CD4-positive, CD25-positive, alpha-beta regulatory T cell (primary cell): ENCODE data around the gene C20orf202. TPM values are rescaled to one million over a fixed set of nuclear protein-coding genes. Genes with fewer than 3 reads are reported as not detected.
A peak's percentile ranks its signal among the peaks of the same experiment; 100 is the strongest.
"Not testable (repeated sequence)": the region's sequence is repeated elsewhere in the genome, so short reads cannot be mapped to it uniquely, and the experiment has no call there.

ENCODE experiments used
- ATAC-seq, 2 donors: fragments of 150-1000 bp; cut with Tn5 transposase; one replicate each; pipeline ENCODE4 v1.10.0; 2021; ENCODE audit warnings: low read depth in 2 of 2, moderate number of reproducible peaks in 2 of 2, moderate library complexity in 1 of 2
- DNase-seq, 3 donors: peaks; one replicate each; pipeline versions ENCODE4 v3.0.0 to v3.0.0-alpha.2; 2012 to 2022; ENCODE audit warnings: mixed read lengths in 1 of 3
- H3K27ac ChIP-seq: one replicate; pipeline ENCODE4 v1.7.0; 2013; ENCODE audit warnings: mild to moderate bottlenecking, low read length; ENCODE audit not compliant: insufficient read depth, poor library complexity, severe bottlenecking
- H3K27me3 ChIP-seq: one replicate; pipeline ENCODE4 v1.7.0; 2013; ENCODE audit warnings: low read length; ENCODE audit not compliant: control insufficient read depth, insufficient read depth
- H3K36me3 ChIP-seq: one replicate; pipeline ENCODE4 v1.7.0; 2013; ENCODE audit warnings: mild to moderate bottlenecking, low read length, moderate library complexity; ENCODE audit not compliant: control insufficient read depth, insufficient read depth
- H3K4me1 ChIP-seq: 2 replicates; pipeline ENCODE4 v1.7.0; 2013; ENCODE audit warnings: mild to moderate bottlenecking, low read length; ENCODE audit not compliant: insufficient read depth, control insufficient read depth, poor library complexity, severe bottlenecking
- H3K4me3 ChIP-seq: one replicate; pipeline ENCODE4 v1.7.0; 2013; ENCODE audit warnings: low read depth, mild to moderate bottlenecking, low read length, moderate library complexity
- H3K9me3 ChIP-seq, 2 experiments: 1 replicate in 1 of 2; 2 replicates in 1 of 2; pipeline ENCODE4 v1.7.0; 2013; ENCODE audit warnings: low read length in 2 of 2, mild to moderate bottlenecking in 1 of 2, moderate library complexity in 1 of 2; ENCODE audit not compliant: control insufficient read depth in 2 of 2
- H3K27ac Mint-ChIP-seq, 3 donors: one replicate each; pipeline ENCODE4 v1.8.0; 2020 to 2022; ENCODE audit warnings: mild to moderate bottlenecking in 3 of 3, mixed read lengths in 3 of 3, moderate library complexity in 2 of 3
- H3K27me3 Mint-ChIP-seq: one replicate; pipeline ENCODE4 v1.8.0; 2022; ENCODE audit warnings: mild to moderate bottlenecking, mixed read lengths
- H3K36me3 Mint-ChIP-seq: one replicate; pipeline ENCODE4 v1.8.0; 2020; ENCODE audit warnings: mixed read lengths
- H3K4me1 Mint-ChIP-seq, 4 donors: one replicate each; pipeline ENCODE4 v1.8.0; 2020 to 2022; ENCODE audit warnings: mixed read lengths in 4 of 4, mild to moderate bottlenecking in 1 of 4
- H3K4me3 Mint-ChIP-seq, 4 donors: one replicate each; pipeline ENCODE4 v1.8.0; 2020 to 2022; ENCODE audit warnings: mild to moderate bottlenecking in 4 of 4, mixed read lengths in 4 of 4, moderate library complexity in 3 of 4
- H3K9me3 Mint-ChIP-seq, 7 donors: one replicate each; pipeline ENCODE4 v1.8.0; 2020 to 2022; ENCODE audit warnings: mixed read lengths in 7 of 7, mild to moderate bottlenecking in 3 of 7, moderate library complexity in 2 of 7
- polyA plus RNA-seq, 4 donors: library from polyadenylated mRNA; unstranded; fragments of 300-500 nt; fragmentation: Illumina TruSeq; gene quantifications; one replicate each; pipeline ENCODE4 v1.2.3, GENCODE V29; 2021
- total RNA-seq: library from RNA; stranded (reverse); gene quantifications from one replicate; pipeline ENCODE4 v1.2.3, GENCODE V29; 2022

Gene C20orf202
- total and polyA plus RNA-seq, 5 donors from 2014 or later: 0.39 TPM; not detected in 4

GRCh38 chr20:1242099-1242498 is 38.8 kb downstream of the C20orf202 start:
- peaks cover 0 to 4% (median 0%) of the 10 kb centered on the region in 7 donors for H3K9me3 Mint-ChIP-seq

GRCh38 chr20:1242530-1242929 is 39.3 kb downstream of the C20orf202 start:
- Histone ChIP-seq H3K27me3 (peaks cover 42% of the 10 kb centered on the region), H3K4me1 (no peaks in the 10 kb centered on the region), H3K36me3 (no peaks in the 10 kb centered on the region), H3K27ac (no peak overlapping the region), H3K9me3 (no peaks in the 10 kb centered on the region), H3K4me3 (no peak overlapping the region)
- no peak for DNase-seq
- Mint-ChIP-seq H3K27ac (no peak overlapping the region), H3K27me3 (peaks cover 57% of the 10 kb centered on the region), H3K4me1 (no peaks in the 10 kb centered on the region), H3K9me3 (peaks cover 0 to 4% (median 0%) of the 10 kb centered on the region in 7 donors), H3K4me3 (no peak overlapping the region), H3K36me3 (no peaks in the 10 kb centered on the region)
- ATAC-seq: no peak

More at GRCh38 chr20:1242099-1242498, 38.8 kb downstream of the C20orf202 start:
- H3K4me1 ChIP-seq: no peaks in the 10 kb centered on the region
- no peaks in the 10 kb centered on the region for H3K9me3 ChIP-seq
- ATAC-seq (no peak), DNase-seq (no peak)
- no peak overlapping the region for H3K27ac ChIP-seq
- H3K4me3 ChIP-seq: no peak overlapping the region
- no peak overlapping the region for H3K27ac Mint-ChIP-seq
- H3K4me1 Mint-ChIP-seq: no peaks in the 10 kb centered on the region
- H3K27me3 ChIP-seq: peaks cover 42% of the 10 kb centered on the region
- no peaks in the 10 kb centered on the region for H3K36me3 ChIP-seq
- no peak overlapping the region for H3K4me3 Mint-ChIP-seq
- H3K36me3 Mint-ChIP-seq: no peaks in the 10 kb centered on the region
- peaks cover 55% of the 10 kb centered on the region for H3K27me3 Mint-ChIP-seq

- Histone ChIP-seq H3K27ac (no peak overlapping the region), H3K9me3 (no peaks in the 10 kb centered on the region), H3K27me3 (peaks cover 39% of the 10 kb centered on the region), H3K36me3 (no peaks in the 10 kb centered on the region), H3K4me3 (no peak overlapping the region), H3K4me1 (no peaks in the 10 kb centered on the region)
- no peak for DNase-seq
- Mint-ChIP-seq H3K4me1 (no peaks in the 10 kb centered on the region), H3K27ac (no peak overlapping the region), H3K36me3 (no peaks in the 10 kb centered on the region), H3K4me3 (no peak overlapping the region), H3K9me3 (peaks cover 0 to 4% (median 0%) of the 10 kb centered on the region in 7 donors), H3K27me3 (peaks cover 49% of the 10 kb centered on the region)
- no peak for ATAC-seq
Measured at GRCh38 chr20:1245578-1245977, 42.3 kb downstream of the C20orf202 start.

- Histone ChIP-seq H3K4me1 (no peaks in the 10 kb centered on the region), H3K4me3 (no peak overlapping the region), H3K9me3 (no peaks in the 10 kb centered on the region), H3K27me3 (peaks cover 24% of the 10 kb centered on the region), H3K36me3 (no peaks in the 10 kb centered on the region), H3K27ac (no peak overlapping the region)
- Mint-ChIP-seq H3K27me3 (peaks cover 47% of the 10 kb centered on the region), H3K4me1 (peaks cover 0 to 6% (median 3%) of the 10 kb centered on the region in 4 donors), H3K36me3 (no peaks in the 10 kb centered on the region), H3K27ac (no peak overlapping the region), H3K4me3 (no peak overlapping the region), H3K9me3 (peaks cover 0 to 4% (median 2%) of the 10 kb centered on the region in 7 donors)
- ATAC-seq: no peak
- DNase-seq: no peak
Measured at GRCh38 chr20:1247689-1248088, 44.4 kb downstream of the C20orf202 start.

- not testable (repeated sequence) for H3K9me3 Mint-ChIP-seq, H3K4me3 ChIP-seq, H3K36me3 Mint-ChIP-seq, H3K27ac ChIP-seq, H3K36me3 ChIP-seq, DNase-seq, H3K4me1 ChIP-seq, H3K4me3 Mint-ChIP-seq, ATAC-seq, H3K4me1 Mint-ChIP-seq, H3K9me3 ChIP-seq, H3K27ac Mint-ChIP-seq
- peaks cover 25% of the 10 kb centered on the region for H3K27me3 ChIP-seq
- peaks cover 47% of the 10 kb centered on the region for H3K27me3 Mint-ChIP-seq
Measured at GRCh38 chr20:1250282-1250681, 47.0 kb downstream of the C20orf202 start.

GRCh38 chr20:1252416-1252815 is 49.2 kb downstream of the C20orf202 start:
- no peaks in the 10 kb centered on the region for H3K36me3 ChIP-seq
- Mint-ChIP-seq H3K4me3 (no peak overlapping the region), H3K27me3 (peaks cover 49% of the 10 kb centered on the region), H3K36me3 (no peaks in the 10 kb centered on the region), H3K4me1 (peaks cover 0 to 6% (median 4%) of the 10 kb centered on the region in 4 donors), H3K27ac (no peak overlapping the region), H3K9me3 (peaks cover 0 to 5% (median 0%) of the 10 kb centered on the region in 7 donors)
- H3K27ac ChIP-seq: no peak overlapping the region
- H3K27me3 ChIP-seq: peaks cover 36% of the 10 kb centered on the region
- H3K4me1 ChIP-seq: no peaks in the 10 kb centered on the region
- DNase-seq: no peak
- peaks cover 0 to 6% of the 10 kb centered on the region in 2 experiments for H3K9me3 ChIP-seq
- no peak for ATAC-seq
- H3K4me3 ChIP-seq: no peak overlapping the region

GRCh38 chr20:1254254-1254653 is 51.0 kb downstream of the C20orf202 start:
- no peak for ATAC-seq
- Histone ChIP-seq H3K4me1 (no peaks in the 10 kb centered on the region), H3K36me3 (no peaks in the 10 kb centered on the region), H3K9me3 (peaks cover 0 to 6% of the 10 kb centered on the region in 2 experiments), H3K27ac (no peak overlapping the region), H3K4me3 (no peak overlapping the region), H3K27me3 (peaks cover 36% of the 10 kb centered on the region)
- H3K27me3 Mint-ChIP-seq: peaks cover 45% of the 10 kb centered on the region
- peak overlapping the region in 1 of 3 donors; percentile 29 for H3K27ac Mint-ChIP-seq
- DNase-seq: no peak
- peaks cover 0 to 6% (median 4%) of the 10 kb centered on the region in 4 donors for H3K4me1 Mint-ChIP-seq
- no peaks in the 10 kb centered on the region for H3K36me3 Mint-ChIP-seq
- peaks cover 0 to 5% (median 0%) of the 10 kb centered on the region in 7 donors for H3K9me3 Mint-ChIP-seq
- H3K4me3 Mint-ChIP-seq: no peak overlapping the region

GRCh38 chr20:1255675-1256074 is 52.4 kb downstream of the C20orf202 start:
- Mint-ChIP-seq H3K27me3 (peaks cover 41% of the 10 kb centered on the region), H3K36me3 (no peaks in the 10 kb centered on the region), H3K4me3 (no peak overlapping the region), H3K9me3 (peaks cover 0 to 5% (median 0%) of the 10 kb centered on the region in 7 donors), H3K27ac (no peak overlapping the region), H3K4me1 (peaks cover 0 to 6% (median 4%) of the 10 kb centered on the region in 4 donors)
- Histone ChIP-seq H3K4me1 (no peaks in the 10 kb centered on the region), H3K36me3 (no peaks in the 10 kb centered on the region), H3K27ac (no peak overlapping the region), H3K9me3 (peaks cover 0 to 6% of the 10 kb centered on the region in 2 experiments), H3K27me3 (peaks cover 40% of the 10 kb centered on the region), H3K4me3 (no peak overlapping the region)
- ATAC-seq: no peak
- no peak for DNase-seq
